ENCODE data around the gene GRIK4. TPM values are rescaled to one million over a fixed set of nuclear protein-coding genes. Genes with fewer than 3 reads are reported as not detected.

The GRIK4 gene
- total RNA-seq, 4 donors from 2014 or later: under 0.01 to 0.69 (median 0.25) TPM

- no peak for TF ChIP-seq CTCF (IDR thresholded peaks at IDR 0.05)
- no peak for TF ChIP-seq EP300 (IDR thresholded peaks at IDR 0.05)
- TF ChIP-seq POLR2A (IDR thresholded peaks at IDR 0.05): no peak
- no peak for TF ChIP-seq POLR2AphosphoS5 (IDR thresholded peaks at IDR 0.05)
- Histone ChIP-seq H3K9me3 (no peaks in the 10 kb centered on the region), H3K27ac (no peak overlapping the region), H3K27me3 (peaks cover 20% of the 10 kb centered on the region), H3K4me1 (peaks cover 0 to 9% (median 2%) of the 10 kb centered on the region in 3 donors), H3K4me3 (no peak overlapping the region), H3K36me3 (no peaks in the 10 kb centered on the region)
- ATAC-seq: no peak
- WGBS, 2 donors (ENCODE audit: low coverage in 1 of 2): 47 to 68% methylated on average over 3 to 5 of the region's 8 CpGs
These were observed 47.3 kb downstream of the GRIK4 start for GRCh38 chr11:120558744-120559431.

GRCh38 chr11:120561286-120561685 lies 49.7 kb downstream of the GRIK4 start:
- H3K4me1 ChIP-seq: peaks cover 0 to 26% (median 15%) of the 10 kb centered on the region in 3 donors
- 89 to 100% methylated on average over 1 to 3 of the region's 11 CpGs for WGBS, 2 donors (ENCODE audit: low coverage in 1 of 2)
- no peaks in the 10 kb centered on the region for H3K9me3 ChIP-seq
- peaks cover 44% of the 10 kb centered on the region for H3K27me3 ChIP-seq
- TF ChIP-seq CTCF (IDR thresholded peaks at IDR 0.05) (no peak), POLR2AphosphoS5 (IDR thresholded peaks at IDR 0.05) (no peak), POLR2A (IDR thresholded peaks at IDR 0.05) (no peak), EP300 (IDR thresholded peaks at IDR 0.05) (no peak)
- no peak overlapping the region for H3K4me3 ChIP-seq
- no peak for ATAC-seq
- H3K36me3 ChIP-seq: no peaks in the 10 kb centered on the region
- H3K27ac ChIP-seq: no peak overlapping the region

- Histone ChIP-seq H3K27me3 (peaks cover 54% of the 10 kb centered on the region), H3K9me3 (no peaks in the 10 kb centered on the region), H3K4me3 (no peak overlapping the region), H3K27ac (no peak overlapping the region), H3K4me1 (peaks cover 0 to 26% (median 15%) of the 10 kb centered on the region in 3 donors), H3K36me3 (no peaks in the 10 kb centered on the region)
- ATAC-seq: no peak
- WGBS, 2 donors (ENCODE audit: low coverage in 1 of 2): 60 to 83% methylated on average over 1 to 5 of the region's 9 CpGs
- TF ChIP-seq CTCF (IDR thresholded peaks at IDR 0.05): no peak
- no peak for TF ChIP-seq POLR2AphosphoS5 (IDR thresholded peaks at IDR 0.05)
- TF ChIP-seq EP300 (IDR thresholded peaks at IDR 0.05): no peak
- TF ChIP-seq POLR2A (IDR thresholded peaks at IDR 0.05): no peak
These were observed 51.4 kb downstream of the GRIK4 start for GRCh38 chr11:120562806-120563425.

- peaks cover 0 to 26% (median 15%) of the 10 kb centered on the region in 3 donors for H3K4me1 ChIP-seq
- peak overlapping the region in 1 of 2 donors; percentile 50 for H3K4me3 ChIP-seq
- H3K27me3 ChIP-seq: peaks cover 63% of the 10 kb centered on the region
- no peak for ATAC-seq
- WGBS, 2 donors (ENCODE audit: low coverage in 1 of 2): 89% methylated on average over 4 of the region's 53 CpGs; no CpG with 5 or more reads in 1 of the 2 donors
- peak overlapping the region in 1 of 4 donors; percentile 37 for H3K27ac ChIP-seq
- no peaks in the 10 kb centered on the region for H3K36me3 ChIP-seq
- TF ChIP-seq POLR2A (IDR thresholded peaks at IDR 0.05) (no peak), EP300 (IDR thresholded peaks at IDR 0.05) (no peak), CTCF (IDR thresholded peaks at IDR 0.05) (no peak), POLR2AphosphoS5 (IDR thresholded peaks at IDR 0.05) (no peak)
- no peaks in the 10 kb centered on the region for H3K9me3 ChIP-seq
These were observed 52.4 kb downstream of the GRIK4 start for GRCh38 chr11:120563703-120564572.
